ENCODE results near the gene COQ4. TPM values are rescaled to one million over a fixed set of nuclear protein-coding genes. Genes with fewer than 3 reads are reported as not detected.

Gene COQ4
- total RNA-seq, 1 donor from 2014 or later = 61.4 TPM

DNA sequence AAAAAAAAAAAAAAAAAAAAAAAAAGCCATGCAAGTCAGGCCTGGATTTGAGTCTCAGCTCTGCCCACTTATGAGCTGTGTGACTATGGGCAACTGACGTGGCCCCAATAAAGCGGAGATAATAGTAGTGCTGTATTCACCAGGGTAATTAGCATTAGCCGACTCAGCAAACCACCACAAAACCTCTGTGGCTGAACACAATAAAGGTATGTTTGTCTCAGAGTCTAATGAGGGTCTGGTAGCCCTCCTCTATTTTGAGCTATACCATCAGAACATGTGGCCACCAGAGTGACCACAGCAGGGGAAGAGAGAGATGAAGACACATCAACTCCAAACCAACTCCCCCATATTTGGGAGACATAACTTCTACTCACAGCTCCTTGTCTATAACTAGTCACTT is 30.6 kb upstream of the COQ4 start:
- DNase-seq = no peak
- Mint-ChIP-seq H3K4me3 (no peak overlapping the region), H3K9me3 (no peaks in the 10 kb centered on the region), H3K27me3 (no peaks in the 10 kb centered on the region), H3K27ac (no peak overlapping the region), H3K36me3 (ENCODE audit: low read depth) (no peaks in the 10 kb centered on the region), H3K4me1 (no peaks in the 10 kb centered on the region)
- intact Hi-C loops (cut with micrococcal nuclease) = no loop called here

DNA sequence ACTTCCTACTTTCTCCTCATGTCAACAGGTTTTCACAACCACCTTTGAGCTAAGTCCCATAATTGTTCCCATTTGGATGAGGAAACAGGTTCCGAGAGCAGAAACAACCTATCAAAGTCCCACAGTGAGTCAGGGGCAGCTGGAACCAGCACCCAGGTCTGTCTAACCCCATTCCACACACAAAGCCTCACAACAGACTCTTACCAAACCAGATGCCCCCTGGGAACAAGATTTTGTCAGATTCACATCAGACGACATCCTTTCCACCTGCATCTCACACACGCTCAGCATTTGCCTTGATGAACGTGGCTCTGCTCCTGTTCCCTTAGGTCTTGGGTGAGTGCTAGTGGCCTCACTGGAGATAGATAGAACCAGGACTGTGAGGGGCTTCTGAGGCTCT is 29.5 kb upstream of the COQ4 start:
- intact Hi-C loops (cut with micrococcal nuclease) = no loop called here
- H3K36me3 Mint-ChIP-seq (ENCODE audit: low read depth) = no peaks in the 10 kb centered on the region
- H3K4me1 Mint-ChIP-seq = no peaks in the 10 kb centered on the region
- H3K4me3 Mint-ChIP-seq = no peak overlapping the region
- no peaks in the 10 kb centered on the region for H3K9me3 Mint-ChIP-seq
- no peaks in the 10 kb centered on the region for H3K27me3 Mint-ChIP-seq
- DNase-seq = no peak
- no peak overlapping the region for H3K27ac Mint-ChIP-seq

DNA sequence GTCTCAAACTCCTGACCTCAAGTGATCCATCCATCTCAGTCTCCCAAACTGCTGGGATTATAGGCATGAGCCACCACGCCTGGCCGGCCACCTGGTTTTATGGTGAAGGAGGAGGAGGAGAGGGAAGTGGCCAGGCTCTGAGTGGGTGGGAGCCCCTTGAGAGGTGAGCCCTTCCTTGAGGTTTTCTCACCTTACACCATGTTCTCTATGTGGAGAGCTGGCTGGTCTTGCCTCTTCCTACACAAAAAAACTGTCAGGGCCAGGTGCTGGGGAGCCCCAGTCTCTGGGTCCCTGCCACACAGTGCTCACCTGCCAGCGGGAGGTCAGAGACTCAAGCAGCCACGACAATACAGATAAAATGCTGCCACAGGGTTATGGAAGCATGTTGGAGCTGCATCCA is 28.5 kb upstream of the COQ4 start:
- no peak for DNase-seq
- Mint-ChIP-seq H3K27me3 (no peaks in the 10 kb centered on the region), H3K36me3 (ENCODE audit: low read depth) (no peaks in the 10 kb centered on the region), H3K9me3 (no peaks in the 10 kb centered on the region), H3K4me1 (no peaks in the 10 kb centered on the region), H3K4me3 (no peak overlapping the region), H3K27ac (no peak overlapping the region)
- intact Hi-C loops (cut with micrococcal nuclease) = loop anchor here (2.0 kb wide), 1 partner anchor 119 kb away; no protein-coding TSS in a partner anchor

DNA sequence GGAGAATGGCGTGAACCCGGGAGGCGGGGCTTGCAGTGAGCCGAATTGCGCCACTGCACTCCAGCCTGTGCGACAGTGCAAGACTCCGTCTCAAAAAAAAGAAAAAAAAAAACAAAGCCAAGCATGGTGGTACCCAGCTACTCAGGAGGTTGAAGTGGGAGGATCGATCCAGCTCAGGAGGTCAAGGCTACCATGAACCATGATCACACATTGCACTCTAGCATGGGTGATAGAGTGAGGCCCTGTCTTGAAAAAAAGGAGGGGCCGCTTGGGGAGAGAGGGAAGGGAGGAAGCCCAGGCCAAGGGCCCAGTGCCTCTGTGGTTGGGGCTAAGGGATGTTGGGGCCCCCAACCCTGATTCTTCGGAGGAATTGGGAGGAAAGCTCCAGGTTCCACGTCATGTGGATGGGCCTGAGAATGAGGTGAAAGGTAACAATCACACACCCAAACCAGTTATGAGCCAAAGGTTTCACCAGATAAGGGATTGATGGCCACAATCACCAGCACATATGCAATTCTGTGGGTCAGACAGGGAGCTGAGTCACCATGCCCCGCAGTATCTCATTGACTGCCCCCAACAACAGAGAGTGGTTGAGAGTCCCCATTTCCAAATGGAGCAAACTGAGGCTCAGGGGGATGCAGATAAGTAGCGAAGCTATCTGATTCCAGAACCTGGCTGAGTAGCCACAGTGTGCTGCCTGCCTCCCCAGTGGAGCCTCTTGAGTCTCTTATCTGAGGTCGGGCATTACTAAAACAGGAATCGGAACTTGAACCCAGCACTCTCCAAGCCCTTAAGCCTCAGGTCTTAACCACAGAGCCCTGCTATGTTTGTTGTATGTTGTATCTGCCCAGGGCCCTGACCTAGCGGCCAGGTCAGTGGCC is 26.1 kb upstream of the COQ4 start:
- H3K27ac Mint-ChIP-seq = no peak overlapping the region
- no peak overlapping the region for H3K4me3 Mint-ChIP-seq
- no peaks in the 10 kb centered on the region for H3K27me3 Mint-ChIP-seq
- no peaks in the 10 kb centered on the region for H3K4me1 Mint-ChIP-seq
- no peaks in the 10 kb centered on the region for H3K9me3 Mint-ChIP-seq
- H3K36me3 Mint-ChIP-seq (ENCODE audit: low read depth) = no peaks in the 10 kb centered on the region
- no peak for DNase-seq
- intact Hi-C loops (cut with micrococcal nuclease) = no loop called here

DNA sequence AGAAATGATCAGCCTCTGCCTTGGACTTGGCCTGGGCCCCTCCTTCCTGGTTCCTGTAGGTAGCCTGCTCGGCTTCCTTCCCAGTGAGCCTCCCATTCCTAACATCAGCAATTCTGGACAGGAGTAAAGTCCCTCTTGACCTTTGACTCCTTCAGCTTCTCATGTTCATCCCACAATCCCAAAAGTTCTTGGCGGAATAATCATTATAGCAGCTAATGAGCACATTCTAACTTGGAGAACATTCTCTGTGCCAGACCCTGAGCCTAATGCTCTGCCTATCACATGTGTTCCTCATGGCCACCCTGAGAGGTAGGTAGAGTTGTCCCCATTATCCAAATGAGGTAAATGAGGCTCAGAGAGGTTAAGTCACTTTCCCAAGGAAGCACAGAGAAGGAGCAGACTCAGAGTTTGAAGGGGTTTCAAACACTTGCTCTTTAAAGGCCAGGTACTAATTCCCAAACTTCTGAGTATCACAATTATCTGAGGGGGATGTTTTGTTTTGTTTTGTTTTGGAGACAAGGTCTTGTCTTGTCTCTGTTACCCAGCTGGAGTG is 25.3 kb upstream of the COQ4 start:
- no peak for DNase-seq
- Mint-ChIP-seq H3K9me3 (no peaks in the 10 kb centered on the region), H3K36me3 (ENCODE audit: low read depth) (no peaks in the 10 kb centered on the region)

DNA sequence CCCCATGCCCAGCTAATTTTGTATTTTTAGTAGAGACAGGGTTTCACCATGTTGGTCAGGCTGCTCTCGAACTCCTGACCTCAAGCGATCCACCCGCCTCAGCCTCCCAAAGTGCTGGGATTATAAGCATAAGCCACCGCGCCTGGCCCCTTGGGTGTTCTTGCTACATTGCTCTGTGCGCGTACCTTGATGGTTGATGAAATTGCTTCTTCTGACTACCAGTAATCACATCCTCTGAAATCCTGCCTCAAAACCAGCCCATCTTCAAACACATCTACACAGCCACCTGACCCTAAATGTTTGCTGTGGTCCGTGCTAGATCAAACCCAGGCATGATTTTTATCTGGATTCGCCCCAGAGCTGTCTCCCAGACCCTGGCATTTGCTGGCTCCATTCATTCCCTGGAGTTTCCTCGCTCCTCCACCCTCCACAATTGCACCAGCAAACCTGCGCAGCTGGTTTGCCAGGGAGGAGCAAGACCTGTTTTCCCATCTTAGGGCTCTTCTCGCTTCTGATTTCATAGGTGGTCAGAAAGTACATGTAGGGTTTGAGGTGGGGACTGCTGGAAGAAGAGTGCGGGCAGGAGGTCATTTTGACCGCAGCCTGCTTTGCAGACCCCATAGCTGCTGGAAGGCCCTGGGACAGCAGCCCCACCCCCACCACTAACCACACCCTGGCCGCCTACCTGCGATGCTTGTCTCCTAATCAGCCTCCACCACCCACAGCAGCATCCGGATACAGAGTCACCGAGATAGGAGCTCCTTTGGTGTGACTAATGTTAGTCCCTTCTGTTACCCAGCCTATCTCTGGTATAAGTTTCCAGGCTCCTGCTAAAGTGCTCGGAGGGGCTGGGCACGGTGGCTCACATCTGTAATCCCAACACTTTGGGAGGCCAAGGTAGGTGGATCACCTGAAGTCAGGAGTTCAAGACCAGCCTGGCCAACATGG is 23.8 kb upstream of the COQ4 start:
- Mint-ChIP-seq H3K27me3 (no peaks in the 10 kb centered on the region), H3K9me3 (no peaks in the 10 kb centered on the region), H3K36me3 (ENCODE audit: low read depth) (no peaks in the 10 kb centered on the region), H3K4me1 (no peaks in the 10 kb centered on the region), H3K4me3 (no peak overlapping the region), H3K27ac (no peak overlapping the region)
- no peak for DNase-seq
- intact Hi-C loops (cut with micrococcal nuclease) = no loop called here

More for the DNA sequence above, 25.3 kb upstream of the COQ4 start:
- Mint-ChIP-seq H3K27ac (no peak overlapping the region), H3K4me3 (no peak overlapping the region), H3K4me1 (no peaks in the 10 kb centered on the region), H3K27me3 (no peaks in the 10 kb centered on the region)
- intact Hi-C loops (cut with micrococcal nuclease) = no loop called here

DNA sequence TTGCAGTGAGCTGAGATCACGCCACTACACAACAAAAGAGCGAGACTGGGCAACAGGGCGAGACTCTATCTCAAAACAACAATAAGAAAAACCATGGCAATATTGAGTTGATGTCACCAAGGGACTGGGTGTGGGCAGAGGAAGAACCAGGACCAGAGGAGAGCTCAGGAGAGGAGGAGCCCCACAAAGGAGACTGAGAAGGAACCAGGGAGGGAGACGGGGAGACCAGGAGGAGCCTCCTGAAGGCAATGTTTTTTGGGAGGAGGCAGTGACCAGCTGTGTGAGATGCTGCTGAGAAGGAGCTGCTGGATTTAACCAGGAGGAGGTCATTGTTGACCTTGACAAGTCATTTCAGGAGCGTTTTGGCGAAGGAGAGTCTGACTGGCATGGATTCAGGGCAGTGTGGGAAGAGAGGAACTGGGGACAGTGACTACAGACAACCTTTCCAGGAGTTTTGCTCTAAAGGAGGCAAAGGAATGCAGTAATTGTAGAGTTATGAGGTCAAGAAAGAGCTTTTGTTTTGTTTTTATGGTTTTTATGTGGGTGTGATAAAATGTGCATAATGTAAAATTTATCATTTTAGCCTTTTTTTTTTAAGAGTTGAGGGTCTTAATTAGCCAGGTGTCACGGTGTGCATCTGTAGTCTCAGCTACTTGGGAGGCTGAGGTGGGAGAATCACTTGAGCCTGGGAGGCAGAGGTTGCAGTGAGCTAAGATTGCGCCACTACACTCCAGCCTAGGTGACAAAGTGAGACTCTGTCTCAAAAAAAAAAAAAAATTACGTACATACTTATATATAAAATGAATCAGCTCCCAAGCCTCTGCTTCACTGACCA is 18.3 kb upstream of the COQ4 start:
- Mint-ChIP-seq H3K4me3 (no peak overlapping the region), H3K27me3 (no peaks in the 10 kb centered on the region), H3K36me3 (ENCODE audit: low read depth) (peaks cover 13% of the 10 kb centered on the region), H3K27ac (no peak overlapping the region), H3K4me1 (no peaks in the 10 kb centered on the region), H3K9me3 (no peaks in the 10 kb centered on the region)
- intact Hi-C loops (cut with micrococcal nuclease) = no loop called here
- DNase-seq = no peak

DNA sequence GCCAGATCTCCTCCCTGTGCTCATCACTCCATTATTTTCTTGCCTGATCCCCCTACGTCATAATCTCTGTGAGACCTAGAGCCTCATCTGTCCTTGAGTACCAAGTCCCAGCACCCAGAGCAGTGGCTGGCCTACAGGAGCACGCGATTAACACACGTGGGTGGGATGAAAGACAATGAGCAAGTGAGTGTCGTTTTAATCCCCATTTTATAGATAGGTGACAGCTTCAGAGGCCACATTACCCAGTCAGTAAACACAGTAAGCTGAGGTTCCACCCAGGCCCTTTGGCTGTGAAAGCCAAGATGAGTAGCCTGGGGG is 17.7 kb upstream of the COQ4 start:
- Mint-ChIP-seq H3K4me1 (no peaks in the 10 kb centered on the region), H3K27ac (no peak overlapping the region), H3K27me3 (no peaks in the 10 kb centered on the region), H3K4me3 (no peak overlapping the region), H3K9me3 (no peaks in the 10 kb centered on the region), H3K36me3 (ENCODE audit: low read depth) (peaks cover 19% of the 10 kb centered on the region)
- intact Hi-C loops (cut with micrococcal nuclease) = no loop called here
- DNase-seq = no peak

DNA sequence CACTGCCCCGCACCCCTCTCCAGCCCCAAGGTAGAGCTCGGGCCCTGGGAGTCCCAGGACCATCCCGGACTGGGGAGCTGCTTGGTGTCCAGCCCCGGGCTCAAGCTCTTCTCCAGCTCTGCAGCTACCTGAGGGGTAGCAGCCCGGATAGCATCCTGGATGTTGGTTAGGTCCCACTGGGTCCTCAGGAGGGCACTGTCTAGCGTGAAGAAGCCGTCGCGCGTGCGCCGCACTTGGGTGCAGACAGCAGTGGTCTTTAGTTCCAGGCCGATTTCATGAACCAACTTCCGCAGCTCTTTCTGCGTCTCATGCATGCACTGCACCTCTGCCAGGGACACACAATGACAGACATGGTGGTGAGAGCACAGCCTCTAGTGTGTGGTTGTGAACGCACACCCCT is 13.1 kb upstream of the COQ4 start:
- H3K4me3 Mint-ChIP-seq = no peak overlapping the region
- no peak for DNase-seq
- no peak overlapping the region for H3K27ac Mint-ChIP-seq
- no peaks in the 10 kb centered on the region for H3K9me3 Mint-ChIP-seq
- intact Hi-C loops (cut with micrococcal nuclease) = no loop called here
- no peaks in the 10 kb centered on the region for H3K4me1 Mint-ChIP-seq
- H3K36me3 Mint-ChIP-seq (ENCODE audit: low read depth) = peaks cover 27% of the 10 kb centered on the region
- H3K27me3 Mint-ChIP-seq = no peaks in the 10 kb centered on the region

DNA sequence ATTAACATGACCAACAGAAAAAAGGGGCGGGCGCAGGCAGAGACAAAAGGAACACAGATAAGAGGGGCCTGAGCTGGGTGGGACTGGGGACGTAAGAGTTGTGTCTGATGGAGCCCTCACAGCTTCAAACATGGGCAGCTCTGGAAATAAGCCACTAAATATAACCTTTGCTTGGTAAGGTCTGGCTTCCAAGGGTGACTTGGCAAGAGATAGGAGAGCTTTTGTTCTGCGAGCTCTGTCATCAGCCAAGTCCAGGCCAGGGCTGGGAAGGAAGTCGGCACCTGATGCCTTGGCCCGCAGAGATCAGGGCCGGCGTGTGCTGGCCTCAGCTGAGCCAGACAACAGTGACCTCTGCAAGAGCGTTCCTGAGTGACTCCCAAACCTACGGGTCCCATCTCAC is 12.2 kb upstream of the COQ4 start:
- DNase-seq = no peak
- no peaks in the 10 kb centered on the region for H3K27me3 Mint-ChIP-seq
- H3K9me3 Mint-ChIP-seq = no peaks in the 10 kb centered on the region
- no peak overlapping the region for H3K4me3 Mint-ChIP-seq
- H3K36me3 Mint-ChIP-seq (ENCODE audit: low read depth) = peaks cover 29% of the 10 kb centered on the region
- no peaks in the 10 kb centered on the region for H3K4me1 Mint-ChIP-seq
- intact Hi-C loops (cut with micrococcal nuclease) = no loop called here
- H3K27ac Mint-ChIP-seq = no peak overlapping the region

DNA sequence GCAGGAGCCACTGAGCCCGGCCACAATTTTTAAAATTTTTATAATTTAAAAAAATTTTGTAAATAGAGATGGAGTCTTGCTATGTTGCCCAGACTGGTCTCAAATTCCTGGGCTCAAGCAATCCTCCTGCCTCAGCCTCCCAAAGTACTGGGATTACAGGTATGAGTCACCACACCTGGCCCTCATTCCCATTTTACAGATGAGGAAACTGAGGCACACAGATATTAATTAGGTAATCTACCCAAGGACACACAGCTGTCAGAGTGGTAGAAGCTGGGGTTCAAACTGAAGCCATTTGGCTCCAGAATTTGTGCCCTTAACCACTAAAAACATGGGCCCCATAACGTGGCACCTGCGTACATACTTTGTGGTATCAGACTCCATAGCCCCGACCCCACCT is 7.9 kb upstream of the COQ4 start:
- H3K9me3 Mint-ChIP-seq = no peaks in the 10 kb centered on the region
- no peak for DNase-seq
- no peaks in the 10 kb centered on the region for H3K27me3 Mint-ChIP-seq
- no peak overlapping the region for H3K27ac Mint-ChIP-seq
- H3K36me3 Mint-ChIP-seq (ENCODE audit: low read depth) = peaks cover 19% of the 10 kb centered on the region
- H3K4me3 Mint-ChIP-seq = no peak overlapping the region
- intact Hi-C loops (cut with micrococcal nuclease) = no loop called here
- H3K4me1 Mint-ChIP-seq = no peaks in the 10 kb centered on the region

DNA sequence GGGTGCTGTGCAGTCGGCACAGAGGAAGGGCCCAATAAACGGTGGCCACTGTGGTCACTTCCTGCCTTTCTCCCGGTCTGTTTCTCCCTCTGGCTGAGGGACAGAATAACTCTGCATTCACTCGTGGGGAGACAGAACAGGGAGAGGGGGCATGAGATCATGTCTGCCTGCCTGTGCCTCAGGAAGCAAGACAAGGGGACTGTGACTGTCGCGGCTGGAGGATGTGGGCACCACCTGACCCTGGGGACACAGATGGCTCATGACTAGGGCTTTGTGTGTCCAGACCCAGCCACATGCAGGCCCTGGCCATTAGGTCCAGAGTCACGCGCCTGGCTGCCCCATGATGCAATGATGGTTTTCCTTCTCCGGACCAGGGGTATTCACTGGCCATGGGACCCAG is 6.2 kb upstream of the COQ4 start:
- no peak overlapping the region for H3K4me3 Mint-ChIP-seq
- H3K4me1 Mint-ChIP-seq = no peaks in the 10 kb centered on the region
- no peaks in the 10 kb centered on the region for H3K27me3 Mint-ChIP-seq
- H3K36me3 Mint-ChIP-seq (ENCODE audit: low read depth) = peaks cover 14% of the 10 kb centered on the region
- no peak for DNase-seq
- no peaks in the 10 kb centered on the region for H3K9me3 Mint-ChIP-seq
- intact Hi-C loops (cut with micrococcal nuclease) = no loop called here
- H3K27ac Mint-ChIP-seq = no peak overlapping the region

DNA sequence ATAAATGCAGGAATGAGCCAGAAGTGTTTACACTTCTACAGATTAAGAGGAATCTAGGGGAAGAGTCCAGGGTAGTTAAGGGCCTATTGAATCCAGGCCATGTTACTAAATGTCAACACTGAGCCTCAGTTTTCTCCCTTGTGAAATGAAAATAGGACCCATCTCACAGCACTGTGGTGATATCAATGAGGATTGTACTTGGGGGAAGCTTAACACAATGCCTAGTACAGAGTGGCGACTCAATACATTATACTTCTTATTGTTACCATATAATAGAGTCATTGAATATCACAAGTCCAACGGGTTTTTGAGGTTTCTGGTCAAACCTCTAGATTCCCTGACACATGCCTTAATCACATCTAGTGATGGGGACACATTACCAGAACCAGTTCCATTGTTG is 5.0 kb upstream of the COQ4 start:
- intact Hi-C loops (cut with micrococcal nuclease) = no loop called here
- Mint-ChIP-seq H3K27me3 (no peaks in the 10 kb centered on the region), H3K9me3 (no peaks in the 10 kb centered on the region), H3K27ac (no peak overlapping the region), H3K36me3 (ENCODE audit: low read depth) (peaks cover 14% of the 10 kb centered on the region), H3K4me1 (no peaks in the 10 kb centered on the region), H3K4me3 (no peak overlapping the region)
- no peak for DNase-seq

All from activated CD4-positive, alpha-beta T cell treated with anti-CD3 and anti-CD28 coated beads, Interleukin-2, amount 10 ng/mL, durations not matched to agents 24 days and 14 days (primary cell).